HEK293 (cell line): ENCODE data around the gene ANOS1.

Source experiments
- CTCF ChIA-PET: fragments of 350-600 bp; formaldehyde crosslinking; extraction: SDS; loops from one replicate; lab custom pipeline; 2021; ENCODE audit warnings: antibody characterized with exemption; lab: Yijun Ruan, JAX
- POLR2A ChIA-PET: fragments of 300-600 bp; formaldehyde crosslinking; extraction: SDS; loops from one replicate; lab custom pipeline; 2020; ENCODE audit warnings: antibody characterized with exemption, inconsistent platforms; lab: Yijun Ruan, JAX
- H3K27ac ChIP-seq: fragments of 200-500 bp; sonication (Bioruptor generic); 2 replicates; pipeline ENCODE4 v1.5.1; 2014; ENCODE audit warnings: low read depth, low read length, control low read depth, inconsistent platforms; ENCODE audit errors: extremely low read depth
- H3K36me3 ChIP-seq, 2 experiments: fragments of 200-500 bp in 1 of 2; sonication (Bioruptor generic) in 1 of 2; 1 replicate in 1 of 2; 2 replicates in 1 of 2; pipeline ENCODE4 v1.5.1; 2014 to 2017; ENCODE audit warnings: inconsistent platforms in 2 of 2, low read length in 2 of 2; ENCODE audit not compliant: control insufficient read depth in 2 of 2, insufficient read depth in 1 of 2
- H3K4me1 ChIP-seq: fragments of 200-500 bp; sonication (Bioruptor generic); 2 replicates; pipeline ENCODE4 v1.5.1; 2014; ENCODE audit warnings: mild to moderate bottlenecking, low read length, inconsistent platforms; ENCODE audit not compliant: control insufficient read depth, insufficient read depth
- H3K4me3 ChIP-seq: 2 replicates; pipeline ENCODE4 v1.5.1; 2011; ENCODE audit warnings: low read depth, mild to moderate bottlenecking, control low read depth, low read length, moderate library complexity
- H3K9me3 ChIP-seq: fragments of 200-500 bp; sonication (Bioruptor generic); 2 replicates; pipeline ENCODE4 v1.5.1; 2014; ENCODE audit warnings: low read depth, low read length, inconsistent platforms; ENCODE audit not compliant: control insufficient read depth, insufficient read depth
- GFI1B ChIP-seq: fragments of 450-650 bp; formaldehyde crosslinking; IDR thresholded peaks from 2 replicates; pipeline ENCODE4 v1.5.1; 2016; ENCODE audit warnings: missing biosample characterization, missing genetic modification characterization
- GLI4 ChIP-seq: fragments of 450-650 bp; formaldehyde crosslinking; IDR thresholded peaks from 2 replicates; pipeline ENCODE4 v1.5.1; 2016; ENCODE audit warnings: missing biosample characterization, missing genetic modification characterization
- RBAK ChIP-seq: fragments of 450-650 bp; formaldehyde crosslinking; IDR thresholded peaks from 2 replicates; pipeline ENCODE4 v1.5.1; 2016; ENCODE audit warnings: missing biosample characterization, missing genetic modification characterization
- SP7 ChIP-seq: fragments of 450-650 bp; formaldehyde crosslinking; IDR thresholded peaks from 2 replicates; pipeline ENCODE4 v1.5.1; 2016; ENCODE audit warnings: missing biosample characterization, missing genetic modification characterization
- TCF7L2 ChIP-seq: IDR thresholded peaks from 2 replicates; pipeline ENCODE4 v1.6.1; 2011; ENCODE audit warnings: low read depth, mild to moderate bottlenecking, inconsistent platforms, low read length, moderate library complexity, borderline replicate concordance
- TRIM28 ChIP-seq: IDR thresholded peaks from 2 replicates; pipeline ENCODE4 v1.6.1; 2011; ENCODE audit warnings: low read length, control low read depth, borderline replicate concordance
- ZBTB1 ChIP-seq: fragments of 450-650 bp; formaldehyde crosslinking; IDR thresholded peaks from 2 replicates; pipeline ENCODE4 v1.5.1; 2016; ENCODE audit warnings: missing biosample characterization, missing genetic modification characterization
- ZBTB21 ChIP-seq: fragments of 450-650 bp; formaldehyde crosslinking; IDR thresholded peaks from 2 replicates; pipeline ENCODE4 v1.5.1; 2017; ENCODE audit warnings: missing biosample characterization, missing genetic modification characterization
- ZNF121 ChIP-seq: fragments of 450-650 bp; formaldehyde crosslinking; IDR thresholded peaks from 2 replicates; pipeline ENCODE4 v1.5.1; 2016; ENCODE audit warnings: missing biosample characterization, missing genetic modification characterization
- ZNF138 ChIP-seq: fragments of 450-650 bp; formaldehyde crosslinking; IDR thresholded peaks from 2 replicates; pipeline ENCODE4 v1.5.1; 2016; ENCODE audit warnings: missing biosample characterization, missing genetic modification characterization, borderline replicate concordance
- ZNF184 ChIP-seq: fragments of 450-650 bp; IDR thresholded peaks from 2 replicates; pipeline ENCODE4 v1.5.1; 2018; ENCODE audit warnings: missing biosample characterization, mild to moderate bottlenecking, missing genetic modification characterization
- ZNF221 ChIP-seq: fragments of 450-650 bp; formaldehyde crosslinking; IDR thresholded peaks from 2 replicates; pipeline ENCODE4 v1.5.1; 2017; ENCODE audit warnings: missing biosample characterization, missing genetic modification characterization, borderline replicate concordance
- ZNF239 ChIP-seq: fragments of 450-650 bp; formaldehyde crosslinking; IDR thresholded peaks from 2 replicates; pipeline ENCODE4 v1.5.1; 2016; ENCODE audit warnings: missing biosample characterization, missing genetic modification characterization
- ZNF341 ChIP-seq: fragments of 450-650 bp; formaldehyde crosslinking; IDR thresholded peaks from 2 replicates; pipeline ENCODE4; 2016; ENCODE audit warnings: low read depth, missing biosample characterization, missing genetic modification characterization
- ZNF354C ChIP-seq: fragments of 450-650 bp; formaldehyde crosslinking; IDR thresholded peaks from 2 replicates; pipeline ENCODE4 v1.5.1; 2016; ENCODE audit warnings: missing biosample characterization, missing genetic modification characterization, low read depth, borderline replicate concordance
- ZNF660 ChIP-seq: fragments of 450-650 bp; IDR thresholded peaks from 2 replicates; pipeline ENCODE4 v1.5.1; 2018; ENCODE audit warnings: missing biosample characterization, mild to moderate bottlenecking, missing genetic modification characterization
- ZSCAN23 ChIP-seq: fragments of 450-650 bp; formaldehyde crosslinking; IDR thresholded peaks from 2 replicates; pipeline ENCODE4 v1.5.1; 2016; ENCODE audit warnings: missing biosample characterization, missing genetic modification characterization
- TF ChIP-seq, protein P1 (sequence below): fragments of 450-650 bp; formaldehyde crosslinking; IDR thresholded peaks from 2 replicates; pipeline ENCODE4 v1.5.1; 2016; ENCODE audit warnings: missing biosample characterization, missing genetic modification characterization, borderline replicate concordance
- TF ChIP-seq, protein P2 (sequence below): fragments of 450-650 bp; formaldehyde crosslinking; IDR thresholded peaks from 2 replicates; pipeline ENCODE4 v1.5.1; 2017; ENCODE audit warnings: missing biosample characterization, missing genetic modification characterization

Gene ANOS1

DNA sequence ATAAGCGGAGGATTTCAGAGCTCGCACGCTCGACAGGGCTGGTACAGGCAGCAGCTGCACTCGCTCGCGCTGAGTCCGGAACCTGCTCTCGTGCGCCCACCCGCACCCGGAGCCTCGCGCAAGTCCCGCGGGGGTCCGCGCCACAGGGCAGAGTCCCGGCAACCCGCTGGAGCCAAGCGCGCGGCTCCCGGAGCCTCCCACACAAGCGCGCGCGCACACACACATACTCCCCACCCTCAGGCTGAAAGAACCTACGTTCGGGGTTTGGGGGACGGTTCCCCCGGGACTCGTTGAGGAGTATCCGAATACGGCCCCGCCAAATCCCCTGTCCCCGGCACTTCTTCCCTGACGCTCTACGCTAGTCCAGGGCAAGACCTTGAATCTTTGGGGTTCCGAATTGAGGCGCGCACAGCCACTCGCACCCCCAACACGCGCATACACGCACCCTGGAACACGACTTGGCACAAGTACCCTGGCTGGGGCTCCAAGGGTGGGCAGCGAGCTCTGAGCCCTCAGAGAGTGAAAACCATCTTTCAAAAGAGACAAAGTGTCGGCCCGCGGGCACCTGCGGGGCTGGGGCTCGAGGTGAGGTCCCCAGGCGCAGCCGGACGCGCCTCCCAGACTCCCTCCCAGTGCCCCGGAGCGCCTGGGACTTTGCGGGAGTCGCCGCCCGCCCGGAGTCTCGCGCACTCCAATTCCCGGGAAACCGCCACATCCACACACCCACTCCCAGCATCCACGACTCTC is 952 bp downstream of the ANOS1 start (continued):
- TF ChIP-seq ZSCAN23 (no peak), ZBTB1 (no peak), ZNF138 (no peak)

DNA sequence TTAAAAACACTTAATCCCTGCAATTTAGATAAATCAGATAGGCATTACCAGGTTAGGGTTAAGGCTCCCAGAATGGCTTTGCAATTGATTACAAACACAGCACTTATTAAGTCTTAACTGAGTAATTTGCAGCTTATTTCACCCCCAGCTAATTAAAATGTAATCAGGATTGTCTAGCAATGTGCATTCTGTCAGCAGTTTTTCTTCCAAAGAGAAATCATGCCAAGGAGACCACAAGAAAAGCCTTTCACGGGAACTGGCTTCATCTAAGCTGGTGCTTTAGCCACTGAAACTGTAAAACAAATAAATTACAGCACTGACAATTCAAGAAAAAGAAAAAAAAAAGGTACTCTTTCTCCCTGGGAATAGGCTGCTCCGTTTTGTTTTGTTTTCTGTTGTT is 2.1 kb downstream of the ANOS1 start:
- no peak overlapping the region for H3K27ac ChIP-seq
- H3K4me3 ChIP-seq, result peak overlapping the region; percentile 15; the same call in 1 of the 2 replicates
- ChIA-PET CTCF (no interaction called here), POLR2A (interaction anchor here (0.6 kb wide), 1 partner anchor 8 kb away, joined by 6 read pairs; no protein-coding TSS in a partner anchor)
- TF ChIP-seq TCF7L2, result 0 out of 2 replicates have a peak, but pooled peaks have one; percentile 25
- no peak for TF ChIP-seq ZNF354C (tag by site-specific recombination)
- peaks cover 6% of the 10 kb centered on the region; the same call in 1 of the 2 replicates for H3K4me1 ChIP-seq
- H3K36me3 ChIP-seq, result no peaks in the 10 kb centered on the region
- H3K9me3 ChIP-seq, result no peaks in the 10 kb centered on the region

DNA sequence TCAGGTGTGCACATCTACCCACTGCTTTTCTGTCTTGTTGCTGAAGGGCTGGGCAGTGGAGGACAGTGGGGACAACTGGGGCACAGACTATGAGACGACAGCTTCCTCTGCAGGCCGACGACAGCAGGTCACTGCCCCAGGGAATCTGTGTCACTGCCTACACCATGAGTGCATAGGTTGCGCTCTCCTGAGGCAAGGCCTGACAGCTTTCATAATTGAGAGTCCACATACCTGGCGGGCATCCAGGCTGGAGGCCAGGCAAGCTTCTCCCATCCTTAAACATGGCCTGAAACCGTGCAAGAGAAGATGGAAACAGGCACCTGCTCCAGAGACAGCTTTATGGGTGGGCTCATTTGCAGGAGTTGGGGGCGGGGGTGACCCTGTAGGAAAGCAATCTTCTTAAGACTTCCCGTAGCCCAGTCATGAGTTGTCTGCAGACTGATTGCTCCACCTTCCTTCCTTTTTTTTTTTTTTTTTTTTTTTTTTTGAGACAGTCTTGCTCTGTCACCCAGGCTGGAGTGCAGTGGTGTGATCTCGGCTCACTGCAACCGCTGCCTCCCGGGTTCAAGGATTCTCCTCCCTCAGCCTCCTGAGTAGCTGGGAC is 2.9 kb downstream of the ANOS1 start:
- Histone ChIP-seq H3K36me3 (no peaks in the 10 kb centered on the region), H3K9me3 (no peaks in the 10 kb centered on the region), H3K27ac (no peak overlapping the region), H3K4me1 (peaks cover 6% of the 10 kb centered on the region; the same call in 1 of the 2 replicates), H3K4me3 (no peak overlapping the region)
- TF ChIP-seq ZNF184 (tag by site-specific recombination), result no peak
- ChIA-PET CTCF (interaction anchor here (0.5 kb wide), 1 partner anchor 83 kb away, joined by 3 read pairs; no protein-coding TSS in a partner anchor), POLR2A (interaction anchor here (0.6 kb wide), 1 partner anchor 9 kb away, joined by 6 read pairs; no protein-coding TSS in a partner anchor)

DNA sequence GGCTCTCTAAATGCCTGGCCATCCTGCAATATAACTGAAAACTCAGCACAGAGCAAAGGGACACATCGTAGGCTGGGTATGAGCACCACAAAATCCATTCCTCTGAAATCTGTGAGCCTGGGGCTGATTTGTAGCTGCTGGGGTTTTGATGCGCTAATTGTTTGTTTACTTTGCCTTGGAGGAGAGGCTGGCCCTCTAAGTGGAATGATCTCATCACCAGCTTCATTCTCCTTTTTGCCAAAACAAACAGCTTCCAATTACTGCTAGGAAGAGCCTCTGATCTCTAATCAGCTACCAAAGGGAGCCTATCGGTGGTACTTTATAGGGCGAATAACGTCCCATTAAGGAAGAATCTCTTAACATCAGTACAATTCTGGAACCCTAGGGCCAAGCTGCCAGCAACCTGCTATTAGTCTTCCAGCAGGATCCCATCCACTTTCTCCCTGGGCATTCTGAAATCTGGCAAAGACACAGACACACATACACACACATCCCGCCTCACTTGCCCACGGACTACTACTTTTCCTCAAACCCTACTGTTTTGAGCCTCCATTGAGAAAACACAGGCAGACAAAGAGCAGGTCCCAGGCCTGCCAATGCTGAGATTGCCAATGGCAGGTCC is 5.8 kb downstream of the ANOS1 start:
- Histone ChIP-seq H3K4me3 (no peak overlapping the region), H3K4me1 (peaks cover 9% of the 10 kb centered on the region; the same call in 1 of the 2 replicates), H3K9me3 (no peaks in the 10 kb centered on the region), H3K36me3 (no peaks in the 10 kb centered on the region), H3K27ac (peak overlapping the region; percentile 42)
- CTCF ChIA-PET, result interaction anchor here (0.6 to 1.6 kb wide), 3 partner anchors 12 to 1269 kb away, joined by 3 to 4 read pairs (median 3); no protein-coding TSS in a partner anchor
- POLR2A ChIA-PET, result no interaction called here
- TF ChIP-seq RBAK (tag by site-specific recombination) (no peak), ZNF660 (tag by site-specific recombination) (0 out of 2 replicates have a peak, but pooled peaks have one; percentile 48), SP7 (peak; percentile 86), GLI4 (tag by site-specific recombination) (no peak), ZNF121 (tag by site-specific recombination) (no peak), ZNF341 (peak; percentile 33), TRIM28 (peak; percentile 88), GFI1B (tag by site-specific recombination) (peak; percentile 79), ZNF239 (no peak), ZBTB21 (peak; percentile 48; the same call in 1 of the 2 replicates), ZNF221 (tag by site-specific recombination) (no peak)
- TF ChIP-seq, protein P1, sequence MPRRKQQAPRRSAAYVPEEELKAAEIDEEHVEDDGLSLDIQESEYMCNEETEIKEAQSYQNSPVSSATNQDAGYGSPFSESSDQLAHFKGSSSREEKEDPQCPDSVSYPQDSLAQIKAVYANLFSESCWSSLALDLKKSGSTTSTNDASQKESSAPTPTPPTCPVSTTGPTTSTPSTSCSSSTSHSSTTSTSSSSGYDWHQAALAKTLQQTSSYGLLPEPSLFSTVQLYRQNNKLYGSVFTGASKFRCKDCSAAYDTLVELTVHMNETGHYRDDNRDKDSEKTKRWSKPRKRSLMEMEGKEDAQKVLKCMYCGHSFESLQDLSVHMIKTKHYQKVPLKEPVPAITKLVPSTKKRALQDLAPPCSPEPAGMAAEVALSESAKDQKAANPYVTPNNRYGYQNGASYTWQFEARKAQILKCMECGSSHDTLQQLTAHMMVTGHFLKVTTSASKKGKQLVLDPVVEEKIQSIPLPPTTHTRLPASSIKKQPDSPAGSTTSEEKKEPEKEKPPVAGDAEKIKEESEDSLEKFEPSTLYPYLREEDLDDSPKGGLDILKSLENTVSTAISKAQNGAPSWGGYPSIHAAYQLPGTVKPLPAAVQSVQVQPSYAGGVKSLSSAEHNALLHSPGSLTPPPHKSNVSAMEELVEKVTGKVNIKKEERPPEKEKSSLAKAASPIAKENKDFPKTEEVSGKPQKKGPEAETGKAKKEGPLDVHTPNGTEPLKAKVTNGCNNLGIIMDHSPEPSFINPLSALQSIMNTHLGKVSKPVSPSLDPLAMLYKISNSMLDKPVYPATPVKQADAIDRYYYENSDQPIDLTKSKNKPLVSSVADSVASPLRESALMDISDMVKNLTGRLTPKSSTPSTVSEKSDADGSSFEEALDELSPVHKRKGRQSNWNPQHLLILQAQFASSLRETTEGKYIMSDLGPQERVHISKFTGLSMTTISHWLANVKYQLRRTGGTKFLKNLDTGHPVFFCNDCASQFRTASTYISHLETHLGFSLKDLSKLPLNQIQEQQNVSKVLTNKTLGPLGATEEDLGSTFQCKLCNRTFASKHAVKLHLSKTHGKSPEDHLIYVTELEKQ, result peak; percentile 73; the same call in 1 of the 2 replicates
- TF ChIP-seq, protein P2, sequence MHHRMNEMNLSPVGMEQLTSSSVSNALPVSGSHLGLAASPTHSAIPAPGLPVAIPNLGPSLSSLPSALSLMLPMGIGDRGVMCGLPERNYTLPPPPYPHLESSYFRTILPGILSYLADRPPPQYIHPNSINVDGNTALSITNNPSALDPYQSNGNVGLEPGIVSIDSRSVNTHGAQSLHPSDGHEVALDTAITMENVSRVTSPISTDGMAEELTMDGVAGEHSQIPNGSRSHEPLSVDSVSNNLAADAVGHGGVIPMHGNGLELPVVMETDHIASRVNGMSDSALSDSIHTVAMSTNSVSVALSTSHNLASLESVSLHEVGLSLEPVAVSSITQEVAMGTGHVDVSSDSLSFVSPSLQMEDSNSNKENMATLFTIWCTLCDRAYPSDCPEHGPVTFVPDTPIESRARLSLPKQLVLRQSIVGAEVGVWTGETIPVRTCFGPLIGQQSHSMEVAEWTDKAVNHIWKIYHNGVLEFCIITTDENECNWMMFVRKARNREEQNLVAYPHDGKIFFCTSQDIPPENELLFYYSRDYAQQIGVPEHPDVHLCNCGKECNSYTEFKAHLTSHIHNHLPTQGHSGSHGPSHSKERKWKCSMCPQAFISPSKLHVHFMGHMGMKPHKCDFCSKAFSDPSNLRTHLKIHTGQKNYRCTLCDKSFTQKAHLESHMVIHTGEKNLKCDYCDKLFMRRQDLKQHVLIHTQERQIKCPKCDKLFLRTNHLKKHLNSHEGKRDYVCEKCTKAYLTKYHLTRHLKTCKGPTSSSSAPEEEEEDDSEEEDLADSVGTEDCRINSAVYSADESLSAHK, result peak; percentile 66; the same call in 1 of the 2 replicates
